Tibial nerve (tissue), 4 donors: Measurements from ENCODE around the gene STAT5A.

Experiments used
- CTCF ChIP-seq, 5 experiments: fragments of 200-600 bp in 3 of 5; fragments of 450-650 bp in 2 of 5; sonication (generic) in 3 of 5; IDR thresholded peaks; one replicate each; pipeline ENCODE4 v1.5.1; 2016 to 2019; ENCODE audit warnings: antibody characterized with exemption in 5 of 5, mild to moderate bottlenecking in 3 of 5, moderate library complexity in 2 of 5
- EP300 ChIP-seq, 2 donors: sonication (generic); formaldehyde crosslinking; IDR thresholded peaks; one replicate each; pipeline ENCODE4 v1.6.1; 2017; ENCODE audit warnings: antibody characterized with exemption in 2 of 2, mild to moderate bottlenecking in 1 of 2
- POLR2A ChIP-seq, 2 donors: fragments of 450-650 bp; IDR thresholded peaks; one replicate each; pipeline ENCODE4 v1.6.1; 2017; ENCODE audit warnings: antibody characterized with exemption in 2 of 2, mild to moderate bottlenecking in 2 of 2, moderate library complexity in 2 of 2

GRCh38 chr17:42317266-42317845 is 29.1 kb downstream of the STAT5A start:
- TF ChIP-seq EP300 (IDR thresholded peaks at IDR 0.05) = no peak
- TF ChIP-seq CTCF (IDR thresholded peaks at IDR 0.05) = no peak
- no peak for TF ChIP-seq POLR2A (IDR thresholded peaks at IDR 0.05)
